GM21529 (cell line): ENCODE measurements around the gene ASNSD1.

ENCODE experiments used
- ATAC-seq: cut with Tn5 transposase; IDR thresholded peaks from one replicate; pipeline ENCODE4 v1.9.1; 2021; ENCODE audit not compliant: unreplicated experiment

The ASNSD1 gene

GRCh38 chr2:189661148-189661956 is at the start of gene ASNSD1:
TSS of gene ASNSD1 (plus strand) at chr2:189661459. CDS start at chr2:189666133, 4,674 bp downstream.
- ATAC-seq = peak; percentile 91

GRCh38 chr2:189613077-189613636 is 48.1 kb upstream of the ASNSD1 start:
- ATAC-seq = no peak

- no peak for ATAC-seq
Observed at GRCh38 chr2:189613650-189614420, 47.4 kb upstream of the ASNSD1 start.

- ATAC-seq = no peak
Observed at GRCh38 chr2:189614585-189614984, 46.7 kb upstream of the ASNSD1 start.

- ATAC-seq = no peak
Observed at GRCh38 chr2:189618197-189618596, 43.1 kb upstream of the ASNSD1 start.

- ATAC-seq = no peak
Observed at GRCh38 chr2:189621781-189622180, 39.5 kb upstream of the ASNSD1 start.

- ATAC-seq = no peak
Observed at GRCh38 chr2:189623049-189623448, 38.2 kb upstream of the ASNSD1 start.

- ATAC-seq = no peak
Observed at GRCh38 chr2:189624648-189625355, 36.5 kb upstream of the ASNSD1 start.

- no peak for ATAC-seq
Observed at GRCh38 chr2:189625636-189626035, 35.6 kb upstream of the ASNSD1 start.

GRCh38 chr2:189627789-189628188 is 33.5 kb upstream of the ASNSD1 start:
- ATAC-seq = no peak

- no peak for ATAC-seq
Observed at GRCh38 chr2:189628817-189629530, 32.3 kb upstream of the ASNSD1 start.

GRCh38 chr2:189629531-189630453 is 31.5 kb upstream of the ASNSD1 start:
- no peak for ATAC-seq

GRCh38 chr2:189631849-189632248 is 29.4 kb upstream of the ASNSD1 start:
- ATAC-seq = no peak

- ATAC-seq = no peak
Observed at GRCh38 chr2:189633392-189633811, 27.9 kb upstream of the ASNSD1 start.

GRCh38 chr2:189635353-189635752 is 25.9 kb upstream of the ASNSD1 start:
- ATAC-seq = no peak

- no peak for ATAC-seq
Observed at GRCh38 chr2:189638301-189639006, 22.8 kb upstream of the ASNSD1 start.

GRCh38 chr2:189639007-189639609 is 22.2 kb upstream of the ASNSD1 start:
- no peak for ATAC-seq

- ATAC-seq = no peak
Observed at GRCh38 chr2:189641002-189641401, 20.3 kb upstream of the ASNSD1 start.
